PFSK-1 (cell line): ENCODE results near the gene FNIP2.

Experiments
- FOXP2 ChIP-seq: optimal IDR thresholded peaks from 2 replicates; pipeline ENCODE3; 2011; ENCODE audit warnings: borderline replicate concordance, control low read depth, inconsistent platforms; ENCODE audit not compliant: insufficient read depth; ENCODE audit errors: extremely low read length, extremely low read depth
- POLR2AphosphoS5 ChIP-seq: IDR thresholded peaks from 2 replicates; pipeline ENCODE4 v1.6.1; 2012; ENCODE audit warnings: low read depth, mild to moderate bottlenecking, control low read depth, low read length, moderate library complexity
- REST ChIP-seq, 2 experiments: IDR thresholded peaks; 2 replicates each; pipeline versions ENCODE4 v1.6.1 to v1.8.0; 2011 to 2012; ENCODE audit warnings: low read depth in 2 of 2, low read length in 2 of 2, control low read depth in 1 of 2, inconsistent platforms in 1 of 2, mild to moderate bottlenecking in 1 of 2, moderate library complexity in 1 of 2; ENCODE audit not compliant: insufficient read depth in 1 of 2
- SIN3A ChIP-seq: IDR thresholded peaks from 2 replicates; pipeline ENCODE4 v1.6.1; 2012; ENCODE audit warnings: mild to moderate bottlenecking, low read length, moderate library complexity, borderline replicate concordance; ENCODE audit not compliant: insufficient read depth
- TAF1 ChIP-seq: IDR thresholded peaks from 2 replicates; pipeline ENCODE4 v1.6.1; 2012; ENCODE audit warnings: low read length, control low read depth, borderline replicate concordance; ENCODE audit not compliant: insufficient read depth

DNA sequence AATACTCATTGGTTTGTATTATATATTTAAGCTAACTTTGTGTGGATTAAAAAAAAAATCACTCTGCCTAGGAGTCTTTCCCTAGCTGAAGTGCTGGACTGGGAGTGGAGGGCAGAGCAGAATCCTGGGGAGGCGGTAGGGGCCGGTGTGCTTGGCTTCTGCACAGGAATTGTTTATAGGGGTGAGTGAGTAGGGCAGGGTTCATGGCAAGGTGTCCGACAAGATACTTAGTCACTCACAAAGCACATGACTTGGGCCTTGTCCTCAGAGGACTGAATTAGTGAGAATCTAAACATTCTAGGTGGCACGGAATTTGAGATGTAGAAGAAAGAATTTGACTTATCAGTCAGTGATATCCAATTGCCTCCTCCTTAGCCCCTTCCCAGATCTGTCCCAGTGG is 32.2 kb downstream of the FNIP2 start:
- TF ChIP-seq POLR2AphosphoS5 = no peak
- TF ChIP-seq SIN3A = no peak
- no peak for TF ChIP-seq REST (IDR thresholded peaks at IDR 0.05; ENCODE audit: insufficient read depth in 1 of 2, low read depth in 2 of 2, low read length in 2 of 2)
- TF ChIP-seq TAF1 = no peak
- TF ChIP-seq FOXP2 = no peak
